Measurements from ENCODE around the gene SELENOO.
"Not testable (repeated sequence)": the region's sequence is repeated elsewhere in the genome, so short reads cannot be mapped to it uniquely, and the experiment has no call there.

Gene SELENOO

DNA sequence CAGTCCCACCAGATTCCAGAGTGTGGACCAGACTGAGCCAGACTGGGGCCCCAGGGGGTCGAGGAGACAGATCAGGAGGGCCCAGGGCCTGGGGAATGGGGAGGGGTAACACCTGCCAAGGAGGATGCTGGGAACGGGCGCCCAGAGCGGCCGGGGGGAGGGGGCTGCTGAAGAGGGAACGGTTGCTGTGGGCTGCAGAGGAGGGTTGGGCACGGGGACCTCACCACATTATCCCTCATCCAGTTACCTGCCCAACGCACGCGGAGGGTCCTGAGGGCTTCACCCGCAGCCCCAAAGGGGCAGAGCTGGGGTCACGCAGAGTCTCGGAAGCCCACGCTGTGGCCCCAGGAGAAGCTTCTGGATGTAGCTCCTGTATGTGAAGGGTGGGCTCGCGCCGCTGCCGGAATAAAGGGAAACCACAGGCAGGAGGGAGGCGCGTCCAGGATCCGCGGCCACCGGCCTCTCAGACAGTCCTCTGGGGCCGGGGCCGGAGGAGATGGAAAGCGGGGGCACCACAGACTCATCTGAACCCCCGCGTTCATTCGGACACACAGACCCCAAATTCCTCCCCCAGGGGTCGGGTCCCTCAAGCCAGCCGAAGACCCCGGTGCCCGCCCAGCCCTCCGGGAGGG is 866 bp upstream of the SELENOO start:
- Mint-ChIP-seq H3K4me3 (peak overlapping the region; percentile 67), H3K27ac (peak overlapping the region; percentile 43), H3K9me3 (no peaks in the 10 kb centered on the region), H3K36me3 (peaks cover 70% of the 10 kb centered on the region), H3K4me1 (peaks cover 31% of the 10 kb centered on the region)
- no peak for DNase-seq (ENCODE audit: low spot score in 2 of 2)
- peak; percentile 1 for ATAC-seq

GRCh38 chr22:50201191-50202129 is 649 bp downstream of the SELENOO start:
- peaks cover 36% of the 10 kb centered on the region for H3K4me1 Mint-ChIP-seq
- DNase-seq (ENCODE audit: low spot score in 2 of 2) (no peak), ATAC-seq (peak; percentile 51)
- peaks cover 66% of the 10 kb centered on the region for H3K36me3 Mint-ChIP-seq
- peak overlapping the region; percentile 73 for H3K4me3 Mint-ChIP-seq
- no peaks in the 10 kb centered on the region for H3K9me3 Mint-ChIP-seq
- H3K27ac Mint-ChIP-seq, result peak overlapping the region; percentile 82

- Mint-ChIP-seq H3K9me3 (no peaks in the 10 kb centered on the region), H3K4me3 (peak overlapping the region; percentile 73), H3K4me1 (peaks cover 36% of the 10 kb centered on the region), H3K27ac (peak overlapping the region; percentile 82), H3K36me3 (peaks cover 62% of the 10 kb centered on the region)
- no peak for ATAC-seq
- no peak for DNase-seq (ENCODE audit: low spot score in 2 of 2)
Observed at GRCh38 chr22:50202130-50202666, 1.4 kb downstream of the SELENOO start.

GRCh38 chr22:50203288-50203687 is 2.5 kb downstream of the SELENOO start:
- no peak for ATAC-seq
- Mint-ChIP-seq H3K4me3 (no peak overlapping the region), H3K27ac (no peak overlapping the region), H3K4me1 (peaks cover 36% of the 10 kb centered on the region), H3K36me3 (peaks cover 57% of the 10 kb centered on the region), H3K9me3 (no peaks in the 10 kb centered on the region)
- DNase-seq (ENCODE audit: low spot score in 2 of 2), result no peak

GRCh38 chr22:50204571-50204970 is 3.8 kb downstream of the SELENOO start:
- ATAC-seq, result no peak
- H3K9me3 Mint-ChIP-seq, result no peaks in the 10 kb centered on the region
- H3K36me3 Mint-ChIP-seq, result peaks cover 58% of the 10 kb centered on the region
- H3K27ac Mint-ChIP-seq, result no peak overlapping the region
- peaks cover 35% of the 10 kb centered on the region for H3K4me1 Mint-ChIP-seq
- DNase-seq (ENCODE audit: low spot score in 2 of 2), result no peak
- no peak overlapping the region for H3K4me3 Mint-ChIP-seq

DNA sequence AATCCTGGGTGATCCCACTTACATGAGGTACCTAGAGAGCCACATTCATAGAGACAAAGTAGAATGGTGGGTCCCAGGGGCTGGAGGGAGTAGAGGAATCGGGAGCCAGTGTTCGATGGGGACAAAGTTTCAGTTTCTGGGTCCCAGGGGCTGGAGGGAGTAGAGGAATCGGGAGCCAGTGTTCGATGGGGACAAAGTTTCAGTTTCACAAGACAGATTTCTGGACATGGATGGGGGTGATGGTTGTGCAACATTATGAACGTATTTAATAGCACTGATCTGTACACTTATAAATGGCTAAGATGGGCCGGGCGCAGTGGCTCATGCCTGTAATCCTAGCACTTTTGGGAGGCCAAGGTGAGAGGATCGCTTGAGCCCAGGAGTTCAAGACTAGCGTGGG is 4.2 kb downstream of the SELENOO start:
- H3K27ac Mint-ChIP-seq; ATAC-seq; H3K4me3 Mint-ChIP-seq; DNase-seq (ENCODE audit: low spot score in 2 of 2); H3K9me3 Mint-ChIP-seq: not testable (repeated sequence)
- peaks cover 58% of the 10 kb centered on the region for H3K36me3 Mint-ChIP-seq
- H3K4me1 Mint-ChIP-seq, result peaks cover 35% of the 10 kb centered on the region

DNA sequence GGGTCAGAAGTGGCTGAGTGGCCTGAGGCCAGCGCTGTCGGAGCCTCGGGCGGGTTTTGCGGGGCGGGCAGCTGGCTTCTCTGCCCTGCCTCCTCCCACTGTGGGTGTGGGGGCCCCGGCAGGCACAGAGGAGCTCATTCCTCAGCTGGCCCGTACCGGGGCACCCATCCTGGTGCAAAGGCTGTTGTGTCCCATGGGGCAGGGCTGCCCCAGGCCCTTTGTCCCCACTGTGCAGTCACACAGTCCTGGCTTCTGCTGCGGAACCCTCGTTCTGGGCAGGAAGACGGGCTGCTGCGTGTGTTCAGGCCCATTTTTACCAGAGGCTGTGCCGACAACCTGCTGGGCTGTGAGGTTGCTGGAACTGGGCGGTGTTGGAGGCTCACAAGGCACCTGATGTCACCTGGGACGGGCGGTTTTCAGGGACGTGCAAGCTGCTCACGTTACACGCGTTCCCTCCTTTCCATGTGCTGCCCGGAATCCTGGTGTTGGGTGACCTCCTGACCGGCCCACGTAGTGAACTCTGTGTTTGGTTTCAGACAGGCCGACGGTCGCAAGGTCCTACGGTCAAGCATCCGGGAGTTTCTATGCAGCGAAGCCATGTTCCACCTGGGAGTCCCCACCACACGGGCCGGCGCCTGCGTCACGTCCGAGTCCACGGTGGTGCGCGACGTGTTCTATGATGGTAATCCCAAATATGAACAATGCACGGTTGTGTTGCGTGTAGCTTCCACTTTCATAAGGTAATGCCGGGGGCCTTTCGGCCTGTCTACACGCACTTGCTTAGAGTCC is 5.2 kb downstream of the SELENOO start:
- Mint-ChIP-seq H3K36me3 (peaks cover 65% of the 10 kb centered on the region), H3K4me1 (peaks cover 36% of the 10 kb centered on the region), H3K4me3 (no peak overlapping the region), H3K27ac (no peak overlapping the region), H3K9me3 (no peaks in the 10 kb centered on the region)
- no peak for ATAC-seq
- DNase-seq (ENCODE audit: low spot score in 2 of 2), result no peak

- Mint-ChIP-seq H3K27ac (no peak overlapping the region), H3K9me3 (no peaks in the 10 kb centered on the region), H3K4me1 (peaks cover 36% of the 10 kb centered on the region), H3K4me3 (no peak overlapping the region), H3K36me3 (peaks cover 70% of the 10 kb centered on the region)
- ATAC-seq, result no peak
- DNase-seq (ENCODE audit: low spot score in 2 of 2), result no peak
Observed at GRCh38 chr22:50206599-50206998, 5.8 kb downstream of the SELENOO start.

DNA sequence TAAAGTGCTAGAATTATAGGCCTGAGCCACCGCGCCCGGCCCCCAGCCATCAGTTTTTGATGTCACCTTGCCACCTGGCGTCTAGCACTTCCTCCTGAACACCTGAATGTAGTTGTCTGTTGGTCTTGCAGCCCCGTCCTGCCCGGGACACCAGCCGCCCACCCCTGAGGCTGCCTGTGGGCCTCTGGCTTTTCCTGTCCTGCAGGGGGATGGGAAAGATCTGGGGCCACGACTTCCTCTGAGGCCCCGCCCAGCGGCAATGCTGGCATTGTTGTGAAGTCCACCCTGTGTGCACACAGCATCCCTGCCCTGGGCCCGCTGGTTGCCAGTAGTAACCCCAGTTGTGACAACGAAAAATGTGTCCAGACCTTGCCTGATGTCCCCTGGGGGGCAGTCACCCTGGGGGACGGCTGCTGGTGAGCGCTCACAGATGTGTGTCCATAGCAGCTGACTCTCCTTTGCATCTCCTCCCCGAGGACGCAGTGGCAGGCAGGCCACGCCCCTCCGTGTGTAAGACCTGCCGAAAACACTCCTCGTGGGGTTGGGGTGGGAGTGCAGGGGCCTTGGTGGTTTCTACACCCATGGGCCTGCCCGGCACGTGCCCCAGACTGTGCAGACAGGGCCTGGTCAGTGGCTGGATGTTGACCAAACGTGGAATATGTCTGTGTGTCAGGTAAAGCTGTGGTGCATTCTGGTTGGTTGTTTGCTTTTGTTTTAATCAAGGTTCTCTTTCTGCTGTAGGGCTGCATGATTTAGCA is 6.8 kb downstream of the SELENOO start:
- no peak for ATAC-seq

GRCh38 chr22:50208430-50208938 is 7.7 kb downstream of the SELENOO start:
- ATAC-seq, result no peak
- no peak overlapping the region for H3K27ac Mint-ChIP-seq

More for the DNA sequence above, 6.8 kb downstream of the SELENOO start:
- DNase-seq (ENCODE audit: low spot score in 2 of 2), result no peak
- peak overlapping the region; percentile 26 for H3K27ac Mint-ChIP-seq
- H3K4me1 Mint-ChIP-seq, result peaks cover 31% of the 10 kb centered on the region
- H3K9me3 Mint-ChIP-seq, result no peaks in the 10 kb centered on the region
- H3K36me3 Mint-ChIP-seq, result peaks cover 73% of the 10 kb centered on the region
- H3K4me3 Mint-ChIP-seq, result no peak overlapping the region

DNA sequence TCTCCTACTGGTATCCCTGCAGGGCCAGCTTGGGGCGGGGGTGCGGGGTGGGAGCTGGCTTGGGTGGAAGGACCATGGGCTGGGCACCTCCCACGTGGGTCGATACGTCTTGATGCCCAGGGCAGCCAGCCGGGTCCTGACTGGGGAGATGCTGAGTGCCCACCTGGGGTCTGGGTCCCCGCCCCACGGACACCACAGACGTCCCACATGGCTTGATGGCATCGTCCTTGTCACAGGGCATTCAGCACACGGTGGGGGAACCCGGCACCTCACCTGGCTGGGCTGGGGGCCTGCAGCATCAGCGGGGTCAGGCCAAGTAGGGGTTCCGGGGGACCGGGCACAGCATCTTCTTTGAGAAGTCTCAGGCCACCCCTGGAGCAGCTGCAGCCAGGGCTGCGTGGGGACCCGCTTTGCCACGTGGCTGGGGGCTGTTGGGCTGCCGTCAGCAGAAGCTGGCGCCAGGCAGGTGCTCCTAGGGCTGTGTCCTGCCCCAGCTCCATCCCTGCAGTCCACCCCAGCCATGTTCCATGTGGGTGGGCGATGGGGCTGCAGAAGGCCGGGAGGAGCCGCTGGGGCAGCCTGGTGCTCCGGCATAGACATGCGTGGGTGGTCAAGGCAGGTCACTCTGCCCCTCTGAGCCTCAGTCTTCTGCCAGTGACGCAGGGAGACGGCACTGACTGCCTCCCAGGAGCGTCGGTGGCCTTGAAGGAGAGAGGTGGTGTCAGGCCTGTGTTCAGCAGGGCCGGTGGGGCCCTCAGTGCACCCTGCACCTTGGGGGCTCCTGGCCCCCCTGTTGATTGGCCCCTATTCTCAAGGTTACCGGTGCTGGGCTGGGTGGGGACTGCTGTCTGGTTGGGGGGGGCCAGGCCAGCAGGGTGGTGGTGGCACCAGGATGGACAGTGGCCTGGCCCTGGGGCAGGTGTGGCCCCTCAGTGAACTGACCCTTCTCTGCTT is 8.4 kb downstream of the SELENOO start:
- peak overlapping the region; percentile 23 for H3K27ac Mint-ChIP-seq
- H3K9me3 Mint-ChIP-seq, result no peaks in the 10 kb centered on the region
- DNase-seq (ENCODE audit: low spot score in 2 of 2), result no peak
- peaks cover 73% of the 10 kb centered on the region for H3K36me3 Mint-ChIP-seq
- ATAC-seq, result peak; percentile 24
- H3K4me1 Mint-ChIP-seq, result peaks cover 26% of the 10 kb centered on the region
- H3K4me3 Mint-ChIP-seq, result no peak overlapping the region

More at GRCh38 chr22:50208430-50208938, 7.7 kb downstream of the SELENOO start:
- no peak for DNase-seq (ENCODE audit: low spot score in 2 of 2)
- H3K36me3 Mint-ChIP-seq, result peaks cover 73% of the 10 kb centered on the region
- H3K4me1 Mint-ChIP-seq, result peaks cover 34% of the 10 kb centered on the region
- no peaks in the 10 kb centered on the region for H3K9me3 Mint-ChIP-seq
- H3K4me3 Mint-ChIP-seq, result no peak overlapping the region

- H3K4me3 Mint-ChIP-seq, result no peak overlapping the region
- DNase-seq (ENCODE audit: low spot score in 2 of 2) (peak; percentile 60 to 84), ATAC-seq (peak; percentile 72)
- peaks cover 26% of the 10 kb centered on the region for H3K4me1 Mint-ChIP-seq
- no peaks in the 10 kb centered on the region for H3K9me3 Mint-ChIP-seq
- H3K27ac Mint-ChIP-seq, result peak overlapping the region; percentile 23
- peaks cover 76% of the 10 kb centered on the region for H3K36me3 Mint-ChIP-seq
Observed at GRCh38 chr22:50209893-50210292, 9.1 kb downstream of the SELENOO start.

DNA sequence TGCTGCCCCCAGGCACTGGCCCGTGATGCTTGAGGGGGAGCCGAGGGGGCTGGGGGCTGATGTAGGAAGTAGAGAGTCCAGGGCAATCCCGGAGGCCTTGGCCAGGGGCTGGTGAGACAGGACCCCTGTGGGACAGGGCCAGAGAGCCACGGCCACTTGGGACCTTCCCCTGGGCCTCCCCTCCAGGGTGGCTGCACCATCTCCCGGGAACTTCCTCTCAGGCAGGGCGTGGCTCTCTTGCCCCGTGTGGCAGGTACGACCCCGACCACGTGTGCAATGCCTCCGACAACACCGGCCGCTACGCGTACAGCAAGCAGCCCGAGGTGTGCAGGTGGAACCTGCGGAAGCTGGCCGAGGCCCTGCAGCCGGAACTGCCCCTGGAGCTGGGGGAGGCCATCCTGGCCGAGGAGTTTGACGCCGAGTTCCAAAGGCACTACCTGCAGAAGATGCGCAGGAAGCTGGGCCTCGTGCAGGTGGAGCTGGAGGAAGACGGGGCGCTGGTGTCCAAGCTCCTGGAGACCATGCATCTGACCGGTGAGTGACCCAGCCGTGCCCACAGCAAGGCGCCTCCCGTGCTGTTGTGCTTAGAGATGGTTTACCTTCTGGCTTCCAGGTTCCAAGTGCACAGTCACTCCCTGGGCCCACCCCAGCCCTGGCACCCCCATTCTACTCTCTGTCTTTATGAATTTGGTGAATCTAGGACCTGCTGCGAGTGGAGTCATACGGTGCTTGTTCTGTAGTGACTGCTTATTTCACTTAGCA is 9.7 kb downstream of the SELENOO start:
- Mint-ChIP-seq H3K27ac (peak overlapping the region; percentile 23), H3K9me3 (no peaks in the 10 kb centered on the region), H3K4me1 (peaks cover 24% of the 10 kb centered on the region), H3K4me3 (no peak overlapping the region), H3K36me3 (peaks cover 77% of the 10 kb centered on the region)
- DNase-seq (ENCODE audit: low spot score in 2 of 2) (no peak), ATAC-seq (no peak)

Data from stimulated activated effector memory CD8-positive, alpha-beta T cell treated with anti-CD3 and anti-CD28 coated beads, Interleukin-12 subunit alpha, Interleukin-12 subunit beta, amount 100 ng/mL, for 72 hours (primary cell).